Right renal pelvis (tissue), 4 donors: ENCODE measurements around the gene SCYGR4. TPM values are rescaled to one million over a fixed set of nuclear protein-coding genes. Genes with fewer than 3 reads are reported as not detected.
"Not testable (repeated sequence)": the region's sequence is repeated elsewhere in the genome, so short reads cannot be mapped to it uniquely, and the experiment has no call there.

Source experiments
- DNase-seq, 4 donors: peaks; one replicate each; pipeline ENCODE4 v3.0.0-alpha.2; 2013; ENCODE audit warnings: low read depth in 4 of 4, low spot score in 3 of 4, missing footprints in 1 of 4
- polyA plus RNA-seq, 4 donors: library from polyadenylated mRNA; unstranded; fragments of 120-200 nt; gene quantifications; one replicate each; pipeline ENCODE4 v1.2.1, GENCODE V29; 2013; ENCODE audit not compliant: insufficient read length in 4 of 4

Gene SCYGR4
- not detected for polyA plus RNA-seq

DNA sequence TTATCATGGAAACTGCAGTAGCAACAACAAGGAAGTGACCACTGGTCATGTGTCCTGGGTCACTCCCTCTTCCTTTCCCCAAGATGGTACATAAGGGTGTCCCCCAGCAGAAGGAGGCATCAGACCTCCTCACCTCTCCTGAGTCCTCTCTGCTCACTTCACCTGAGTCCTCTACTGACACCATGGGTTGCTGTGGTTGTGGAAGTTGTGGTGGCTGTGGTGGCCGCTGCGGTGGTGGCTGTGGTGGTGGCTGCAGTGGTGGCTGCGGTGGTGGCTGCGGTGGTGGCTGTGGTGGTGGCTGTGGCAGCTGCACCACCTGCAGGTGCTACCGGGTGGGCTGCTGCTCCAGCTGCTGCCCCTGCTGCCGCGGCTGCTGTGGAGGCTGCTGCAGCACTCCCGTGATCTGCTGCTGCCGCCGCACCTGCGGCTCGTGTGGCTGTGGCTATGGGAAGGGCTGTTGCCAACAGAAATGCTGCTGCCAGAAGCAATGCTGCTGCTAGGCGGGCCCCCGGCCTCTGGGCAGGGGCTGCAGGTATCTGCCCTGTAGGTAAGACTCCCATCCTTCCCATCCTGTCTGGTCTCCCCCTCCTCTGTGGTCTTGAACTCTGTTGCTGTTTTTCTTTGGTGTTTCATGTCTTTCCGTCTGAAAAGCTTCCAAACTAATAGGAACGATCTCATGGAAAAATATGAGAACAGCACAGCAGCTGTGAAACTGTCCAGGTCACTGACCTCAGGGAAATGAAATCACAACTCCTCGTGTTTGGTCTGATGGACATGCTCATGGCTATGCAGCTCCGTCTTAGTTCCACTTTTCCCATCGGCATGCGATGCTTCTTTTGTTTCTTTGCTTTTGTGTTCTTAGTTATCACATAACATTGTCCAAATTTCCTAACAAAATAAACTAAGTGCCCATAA lies at the start of gene SCYGR4:
TSS of gene SCYGR4 (plus strand) at position 183 of the 915 bp plus-strand sequence. CDS start at position 183, 0 bp downstream.
- no peak for DNase-seq

- no peak for DNase-seq
Measured at GRCh38 chr2:227568852-227569169, 48.5 kb upstream of the SCYGR4 start.

DNA sequence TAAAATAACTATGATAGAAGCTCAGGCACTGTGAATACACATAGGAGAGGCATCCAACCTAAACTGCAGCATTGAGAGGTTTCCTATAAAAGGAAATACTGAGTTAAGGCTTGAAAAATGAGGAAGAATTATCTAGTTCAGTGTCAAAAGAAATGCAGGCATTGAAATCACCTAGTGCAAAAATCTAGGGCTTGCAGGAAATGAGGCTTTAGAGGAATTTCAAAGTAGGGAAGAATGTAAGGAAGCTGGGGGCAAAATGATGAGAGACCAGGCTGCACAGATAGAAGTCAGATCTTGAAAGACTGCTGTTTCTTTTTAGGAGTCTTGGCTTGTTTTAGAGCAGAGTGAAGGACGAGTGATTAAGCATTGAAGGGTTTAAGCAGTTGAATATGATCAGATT lies 46.7 kb upstream of the SCYGR4 start:
- DNase-seq: no peak

GRCh38 chr2:227576110-227576509 lies 41.2 kb upstream of the SCYGR4 start:
- DNase-seq: no peak

DNA sequence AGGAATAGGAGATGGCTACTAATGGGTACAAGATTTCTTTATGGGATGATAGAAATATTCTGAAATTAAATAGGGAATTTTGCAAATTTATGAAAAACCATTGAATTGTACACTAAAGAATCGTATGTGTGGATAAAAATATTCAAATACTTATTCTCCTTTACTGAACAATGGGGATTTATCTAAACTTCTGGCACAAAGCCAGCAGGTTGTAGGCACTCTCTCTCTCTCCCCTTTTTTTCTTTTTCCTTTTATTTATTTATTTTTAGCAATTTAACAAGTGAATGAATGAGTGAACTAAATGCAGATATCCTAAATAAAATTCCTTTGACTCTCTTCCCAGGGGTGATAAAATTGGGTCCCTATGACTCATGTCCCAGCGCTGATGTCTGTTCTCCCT lies 40.5 kb upstream of the SCYGR4 start:
- DNase-seq: no peak

GRCh38 chr2:227577555-227577954 lies 39.7 kb upstream of the SCYGR4 start:
- no peak for DNase-seq

DNA sequence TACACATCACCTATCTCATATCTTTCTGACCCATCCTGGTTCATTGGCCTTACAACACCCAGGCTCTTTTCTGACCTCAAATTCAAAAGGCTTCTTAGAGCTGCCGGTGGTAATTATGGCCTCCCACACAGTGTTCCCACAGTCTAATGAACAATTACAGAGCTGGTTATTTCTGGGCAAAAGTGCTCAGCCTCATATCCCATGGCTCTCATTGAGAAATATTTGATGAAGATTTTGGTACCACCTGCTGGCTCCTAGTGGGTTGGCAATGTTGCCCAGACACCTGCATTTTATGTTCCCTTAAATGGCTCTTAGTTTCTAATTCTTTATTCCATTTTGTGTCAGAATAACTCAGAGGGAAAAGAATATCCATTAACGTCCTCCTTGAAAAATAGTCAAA lies 38.7 kb upstream of the SCYGR4 start:
- no peak for DNase-seq

GRCh38 chr2:227579791-227580190 lies 37.5 kb upstream of the SCYGR4 start:
- DNase-seq: no peak

DNA sequence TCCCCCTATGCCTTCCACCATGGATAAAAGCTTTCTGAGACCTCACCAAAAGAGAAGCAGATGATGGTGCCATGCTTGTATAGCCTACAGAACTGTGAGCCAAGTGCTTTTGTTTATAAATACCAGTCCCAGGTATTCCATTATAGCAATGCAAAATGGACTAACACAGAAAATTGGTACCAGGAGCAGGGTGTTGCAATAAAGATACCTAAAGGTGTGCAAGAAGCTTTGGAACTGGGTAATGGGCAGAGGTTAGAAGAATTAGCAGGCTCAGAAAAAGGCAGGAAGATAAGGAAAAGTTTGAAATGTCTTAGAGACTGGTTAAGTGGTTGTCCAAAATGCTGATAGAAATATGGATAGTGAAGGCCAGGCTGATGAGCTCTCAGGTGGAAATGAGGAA lies 34.9 kb upstream of the SCYGR4 start:
- no peak for DNase-seq

GRCh38 chr2:227592694-227593387 lies 24.5 kb upstream of the SCYGR4 start:
- no peak for DNase-seq

- no peak for DNase-seq
Measured at GRCh38 chr2:227595797-227596196, 21.5 kb upstream of the SCYGR4 start.

DNA sequence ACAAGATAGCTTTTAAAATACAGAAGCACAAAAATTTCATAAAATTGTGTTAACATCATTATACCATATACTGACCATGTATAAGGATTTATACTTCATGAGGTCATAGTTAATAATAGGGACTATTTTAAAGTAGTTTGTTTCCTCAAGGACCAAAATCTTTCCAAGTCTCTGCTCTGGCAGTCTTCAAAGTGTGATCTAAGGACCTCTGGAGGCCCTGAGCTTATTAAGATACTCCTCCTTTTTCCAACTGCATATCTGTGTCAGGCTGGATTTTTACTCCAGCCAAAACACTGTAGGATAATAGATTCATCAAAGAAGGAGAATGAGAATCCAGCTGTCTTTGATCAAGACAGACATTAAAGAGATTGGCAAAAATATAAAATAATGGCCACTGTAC lies 20.3 kb upstream of the SCYGR4 start:
- no peak for DNase-seq

DNA sequence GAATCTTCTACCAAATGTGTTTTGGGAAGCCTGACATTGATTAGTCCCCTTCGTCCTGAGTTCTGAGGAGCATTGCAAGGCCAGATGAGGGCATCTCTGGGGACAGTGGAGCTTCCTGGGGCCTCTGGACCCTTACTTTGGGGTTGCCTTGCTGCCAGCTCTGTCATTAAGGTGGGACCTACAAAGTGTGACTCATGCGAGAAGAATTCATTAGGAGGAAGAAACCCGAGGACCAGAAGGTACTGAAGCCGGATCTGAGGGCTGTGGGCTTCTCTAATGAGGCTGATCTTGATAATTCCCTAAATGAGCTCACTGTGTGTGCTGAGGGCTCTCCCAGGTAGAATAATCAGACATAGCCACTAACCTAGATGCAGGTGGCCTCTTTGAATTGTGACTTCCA lies 19.3 kb upstream of the SCYGR4 start:
- DNase-seq: no peak

GRCh38 chr2:227598835-227599503 lies 18.3 kb upstream of the SCYGR4 start, which contains the start of gene SCYGR2:
TSS of gene SCYGR2 (plus strand) at chr2:227598893. CDS start at chr2:227598893, 0 bp downstream.
- not testable (repeated sequence) for DNase-seq

- no peak for DNase-seq
Measured at GRCh38 chr2:227602358-227602757, 14.9 kb upstream of the SCYGR4 start.

DNA sequence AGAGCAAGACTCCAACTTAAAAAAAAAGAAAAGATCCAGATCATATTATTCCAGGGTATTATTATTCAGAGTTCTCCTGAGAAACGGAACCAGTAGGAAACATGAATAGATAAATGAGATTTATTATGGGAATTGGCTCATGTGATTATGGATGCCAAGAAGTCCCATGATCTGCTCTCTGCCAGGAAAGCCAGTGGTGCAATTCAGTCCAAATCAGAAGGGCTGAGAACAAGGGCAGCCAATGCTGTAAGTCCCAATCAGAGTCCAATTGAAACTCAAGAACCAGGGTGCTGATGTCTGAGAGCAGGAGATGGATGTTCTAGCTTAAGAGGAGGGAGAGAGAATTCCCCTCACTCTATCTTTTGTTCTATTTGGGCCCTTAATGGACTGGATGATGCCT lies 10.8 kb upstream of the SCYGR4 start:
- no peak for DNase-seq

GRCh38 chr2:227607941-227608340 lies 9.4 kb upstream of the SCYGR4 start:
- no peak for DNase-seq

- DNase-seq: no peak
Measured at GRCh38 chr2:227608561-227609338, 8.5 kb upstream of the SCYGR4 start.

GRCh38 chr2:227610123-227610522 lies 7.2 kb upstream of the SCYGR4 start:
- DNase-seq: no peak

- no peak for DNase-seq
Measured at GRCh38 chr2:227612546-227613271, 4.6 kb upstream of the SCYGR4 start.
